ENCODE measurements around the gene TMEM123.

GRCh38 chr11:102384419-102385079, 68.0 kb downstream of the TMEM123 start:
- TF ChIP-seq CTCF (CRISPR knock-in tag; IDR thresholded peaks at IDR 0.05) (no peak), POLR2A (IDR thresholded peaks at IDR 0.05; ENCODE audit: insufficient read depth in 1 of 2, low read depth in 2 of 2, low read length in 2 of 2) (no peak), CHD4 (IDR thresholded peaks at IDR 0.05; ENCODE audit: borderline replicate concordance, low read length) (no peak), MYC (CRISPR knock-in tag; IDR thresholded peaks at IDR 0.05; ENCODE audit: borderline replicate concordance) (no peak), PRMT3 (CRISPR knock-in tag; IDR thresholded peaks at IDR 0.05; ENCODE audit: borderline replicate concordance, low read depth) (no peak), MXD1 (CRISPR knock-in tag; IDR thresholded peaks at IDR 0.05) (no peak), EHMT2 (IDR thresholded peaks at IDR 0.05; ENCODE audit: borderline replicate concordance, low read depth, low read length) (no peak), SP1 (IDR thresholded peaks at IDR 0.05) (no peak), SP1 (CRISPR knock-in tag; IDR thresholded peaks at IDR 0.05) (no peak), AGO2 (optimal IDR thresholded peaks at IDR 0.05; ENCODE audit: low read depth, low read length) (no peak), POLR2AphosphoS5 (IDR thresholded peaks at IDR 0.05; ENCODE audit: low read depth, low read length) (no peak)
- TF ChIP-seq, protein P1, sequence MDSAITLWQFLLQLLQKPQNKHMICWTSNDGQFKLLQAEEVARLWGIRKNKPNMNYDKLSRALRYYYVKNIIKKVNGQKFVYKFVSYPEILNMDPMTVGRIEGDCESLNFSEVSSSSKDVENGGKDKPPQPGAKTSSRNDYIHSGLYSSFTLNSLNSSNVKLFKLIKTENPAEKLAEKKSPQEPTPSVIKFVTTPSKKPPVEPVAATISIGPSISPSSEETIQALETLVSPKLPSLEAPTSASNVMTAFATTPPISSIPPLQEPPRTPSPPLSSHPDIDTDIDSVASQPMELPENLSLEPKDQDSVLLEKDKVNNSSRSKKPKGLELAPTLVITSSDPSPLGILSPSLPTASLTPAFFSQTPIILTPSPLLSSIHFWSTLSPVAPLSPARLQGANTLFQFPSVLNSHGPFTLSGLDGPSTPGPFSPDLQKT (CRISPR knock-in tag; IDR thresholded peaks at IDR 0.05; ENCODE audit: borderline replicate concordance): no peak

Measured in HepG2 (cell line).